Glomerular visceral epithelial cell (primary cell): ENCODE measurements around the gene RPL38.
"Not testable (repeated sequence)": the region's sequence is repeated elsewhere in the genome, so short reads cannot be mapped to it uniquely, and the experiment has no call there.

Source experiments
- DNase-seq: peaks from one replicate; pipeline ENCODE4 v3.0.0-alpha.2; 2016; ENCODE audit errors: extremely low spot score

The RPL38 gene

GRCh38 chr17:74183411-74183810 is 20.1 kb upstream of the RPL38 start:
- DNase-seq = no peak

GRCh38 chr17:74185571-74186185 is 17.8 kb upstream of the RPL38 start:
- no peak for DNase-seq

- DNase-seq = no peak
These were observed 17.0 kb upstream of the RPL38 start for GRCh38 chr17:74186498-74186897.

GRCh38 chr17:74187761-74188160 is 15.7 kb upstream of the RPL38 start:
- DNase-seq = no peak

- not testable (repeated sequence) for DNase-seq
These were observed 14.8 kb upstream of the RPL38 start for GRCh38 chr17:74188687-74189086.

- DNase-seq = no peak
These were observed 13.3 kb upstream of the RPL38 start for GRCh38 chr17:74190154-74190553.

GRCh38 chr17:74190807-74191406 is 12.6 kb upstream of the RPL38 start:
- DNase-seq = no peak

- no peak for DNase-seq
These were observed 10.3 kb upstream of the RPL38 start for GRCh38 chr17:74192950-74193781.

GRCh38 chr17:74194682-74195081 is 8.8 kb upstream of the RPL38 start:
- DNase-seq = no peak

GRCh38 chr17:74196541-74197317 is 6.7 kb upstream of the RPL38 start:
- DNase-seq = no peak

- no peak for DNase-seq
These were observed 5.7 kb upstream of the RPL38 start for GRCh38 chr17:74197801-74198200.

GRCh38 chr17:74198694-74199093 is 4.8 kb upstream of the RPL38 start:
- no peak for DNase-seq

- DNase-seq = peak; percentile 58
These were observed 4.0 kb upstream of the RPL38 start for GRCh38 chr17:74199306-74200092.

GRCh38 chr17:74200112-74200511 is 3.4 kb upstream of the RPL38 start:
- DNase-seq = no peak

GRCh38 chr17:74201250-74201649 is 2.2 kb upstream of the RPL38 start:
- no peak for DNase-seq

GRCh38 chr17:74201948-74202347 is 1.5 kb upstream of the RPL38 start:
- no peak for DNase-seq

GRCh38 chr17:74202938-74203337 is 540 bp upstream of the RPL38 start:
- DNase-seq = no peak

- no peak for DNase-seq
These were observed 996 bp downstream of the RPL38 start for GRCh38 chr17:74204474-74204873.

GRCh38 chr17:74205274-74205673 is 1.8 kb downstream of the RPL38 start:
- no peak for DNase-seq

- DNase-seq = no peak
These were observed 2.9 kb downstream of the RPL38 start for GRCh38 chr17:74206332-74206818.
